GM21390 (cell line): ENCODE data around the gene ECEL1.
"Not testable (repeated sequence)": the region's sequence is repeated elsewhere in the genome, so short reads cannot be mapped to it uniquely, and the experiment has no call there.

Experiments
- ATAC-seq: cut with Tn5 transposase; IDR thresholded peaks from one replicate; pipeline ENCODE4 v1.9.1; 2021; ENCODE audit not compliant: unreplicated experiment

ECEL1 gene

GRCh38 chr2:232464544-232464885, 23.1 kb downstream of the ECEL1 start:
- ATAC-seq = no peak

- no peak for ATAC-seq
Observed at GRCh38 chr2:232463701-232464543, 23.7 kb downstream of the ECEL1 start.

- no peak for ATAC-seq
Observed at GRCh38 chr2:232460171-232460570, 27.5 kb downstream of the ECEL1 start.

DNA sequence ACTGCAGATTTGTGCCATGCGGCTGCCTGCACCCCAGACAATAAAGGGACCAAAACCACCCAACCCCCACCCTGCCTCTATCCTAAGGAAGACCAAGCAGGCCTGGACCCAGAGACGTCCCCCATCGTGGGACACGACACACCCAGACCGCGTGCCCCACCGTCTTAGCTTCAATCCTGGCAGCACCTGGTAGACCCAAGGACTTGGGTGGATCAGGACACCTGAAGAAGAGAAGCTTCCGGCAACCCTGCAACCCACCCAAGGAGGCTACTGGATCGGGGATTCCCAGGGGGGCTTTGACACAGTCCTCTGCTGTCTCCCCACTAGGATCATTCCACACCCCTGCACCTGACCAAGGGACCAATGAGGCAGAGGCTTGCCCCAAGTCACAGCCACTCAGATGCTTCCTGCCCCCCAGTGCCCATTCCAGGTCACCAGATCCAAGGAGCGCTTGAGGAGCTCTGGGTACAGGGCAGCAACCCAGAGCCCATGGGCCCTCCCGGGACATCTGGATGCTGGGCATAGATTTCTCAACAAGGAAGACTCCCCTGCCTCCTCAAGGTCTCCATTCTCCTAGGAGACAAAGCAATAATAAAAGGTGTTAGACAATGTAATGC, 28.1 kb downstream of the ECEL1 start:
- ATAC-seq = no peak

GRCh38 chr2:232458661-232459418, 28.8 kb downstream of the ECEL1 start:
- ATAC-seq = no peak

DNA sequence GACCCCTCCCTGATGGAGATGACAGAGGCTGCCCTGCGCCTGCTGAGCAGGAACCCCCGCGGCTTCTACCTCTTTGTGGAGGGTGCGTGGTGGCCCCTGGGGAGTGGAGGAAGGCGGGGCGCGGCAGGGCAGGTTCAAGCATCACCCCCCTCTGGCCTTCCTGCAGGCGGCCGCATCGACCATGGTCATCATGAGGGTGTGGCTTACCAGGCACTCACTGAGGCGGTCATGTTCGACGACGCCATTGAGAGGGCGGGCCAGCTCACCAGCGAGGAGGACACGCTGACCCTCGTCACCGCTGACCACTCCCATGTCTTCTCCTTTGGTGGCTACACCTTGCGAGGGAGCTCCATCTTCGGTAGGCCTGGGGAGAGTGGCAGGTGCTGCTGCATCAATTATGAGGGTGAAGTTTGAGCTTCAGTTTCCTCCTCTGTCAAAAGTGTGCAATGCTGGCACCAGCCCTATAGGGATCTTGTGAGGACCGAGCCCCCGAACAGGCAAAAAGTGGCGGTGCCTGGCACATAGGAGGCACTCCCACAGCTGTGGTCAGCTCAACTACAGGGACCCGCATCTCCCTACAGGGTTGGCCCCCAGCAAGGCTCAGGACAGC, 29.5 kb downstream of the ECEL1 start:
- no peak for ATAC-seq

DNA sequence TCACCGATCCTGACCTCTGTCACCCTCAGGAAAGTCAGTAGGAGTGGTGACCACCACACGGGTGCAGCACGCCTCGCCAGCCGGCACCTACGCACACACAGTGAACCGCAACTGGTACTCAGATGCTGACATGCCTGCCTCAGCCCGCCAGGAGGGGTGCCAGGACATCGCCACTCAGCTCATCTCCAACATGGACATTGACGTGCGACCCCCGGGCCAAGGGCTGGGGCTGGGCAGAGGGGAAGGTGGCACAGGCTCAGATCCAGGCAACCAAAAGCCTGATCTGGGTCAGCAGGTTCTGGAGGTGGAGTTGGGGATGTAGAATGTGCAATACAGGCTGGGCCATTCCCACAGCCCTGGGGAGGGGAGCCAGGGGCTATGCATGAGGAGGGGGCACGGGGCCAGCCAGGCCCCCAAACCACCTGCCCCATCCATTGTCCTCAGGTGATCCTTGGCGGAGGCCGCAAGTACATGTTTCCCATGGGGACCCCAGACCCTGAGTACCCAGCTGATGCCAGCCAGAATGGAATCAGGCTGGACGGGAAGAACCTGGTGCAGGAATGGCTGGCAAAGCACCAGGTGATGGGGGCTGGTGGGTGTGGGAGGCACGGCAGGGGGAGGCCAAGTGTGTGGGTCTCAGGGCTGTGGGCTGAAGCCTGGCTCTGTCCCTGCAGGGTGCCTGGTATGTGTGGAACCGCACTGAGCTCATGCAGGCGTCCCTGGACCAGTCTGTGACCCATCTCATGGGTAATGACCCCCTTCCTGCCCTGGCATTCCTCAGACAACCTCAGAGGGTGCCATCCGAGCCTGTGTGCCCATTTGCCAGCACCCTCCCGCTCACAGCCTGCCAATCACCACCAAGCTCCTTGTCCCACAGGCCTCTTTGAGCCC, 30.3 kb downstream of the ECEL1 start:
- no peak for ATAC-seq

DNA sequence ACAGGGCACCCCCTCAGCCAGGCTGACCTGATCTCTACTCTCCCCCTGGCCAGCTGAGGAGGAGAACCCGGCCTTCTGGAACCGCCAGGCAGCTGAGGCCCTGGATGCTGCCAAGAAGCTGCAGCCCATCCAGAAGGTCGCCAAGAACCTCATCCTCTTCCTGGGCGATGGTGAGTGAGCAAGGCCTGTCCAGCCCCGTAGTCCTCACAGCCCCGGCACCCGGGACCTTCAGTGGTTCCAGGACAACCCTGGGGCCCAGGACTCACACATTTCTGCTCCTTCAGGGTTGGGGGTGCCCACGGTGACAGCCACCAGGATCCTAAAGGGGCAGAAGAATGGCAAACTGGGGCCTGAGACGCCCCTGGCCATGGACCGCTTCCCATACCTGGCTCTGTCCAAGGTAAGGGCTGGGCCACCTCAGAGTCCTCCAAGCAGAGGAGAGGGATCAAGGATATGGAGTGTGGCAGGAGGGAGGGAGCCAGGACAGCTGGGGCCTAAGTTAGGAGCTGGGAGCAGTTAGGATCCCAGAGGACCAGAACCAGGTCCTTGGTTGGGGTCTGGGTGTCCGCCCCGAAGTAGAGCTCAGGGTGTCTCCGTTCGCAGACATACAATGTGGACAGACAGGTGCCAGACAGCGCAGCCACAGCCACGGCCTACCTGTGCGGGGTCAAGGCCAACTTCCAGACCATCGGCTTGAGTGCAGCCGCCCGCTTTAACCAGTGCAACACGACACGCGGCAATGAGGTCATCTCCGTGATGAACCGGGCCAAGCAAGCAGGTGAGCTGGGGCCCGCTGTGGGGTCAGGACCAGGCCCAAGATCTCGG, 31.1 kb downstream of the ECEL1 start:
- ATAC-seq = no peak

DNA sequence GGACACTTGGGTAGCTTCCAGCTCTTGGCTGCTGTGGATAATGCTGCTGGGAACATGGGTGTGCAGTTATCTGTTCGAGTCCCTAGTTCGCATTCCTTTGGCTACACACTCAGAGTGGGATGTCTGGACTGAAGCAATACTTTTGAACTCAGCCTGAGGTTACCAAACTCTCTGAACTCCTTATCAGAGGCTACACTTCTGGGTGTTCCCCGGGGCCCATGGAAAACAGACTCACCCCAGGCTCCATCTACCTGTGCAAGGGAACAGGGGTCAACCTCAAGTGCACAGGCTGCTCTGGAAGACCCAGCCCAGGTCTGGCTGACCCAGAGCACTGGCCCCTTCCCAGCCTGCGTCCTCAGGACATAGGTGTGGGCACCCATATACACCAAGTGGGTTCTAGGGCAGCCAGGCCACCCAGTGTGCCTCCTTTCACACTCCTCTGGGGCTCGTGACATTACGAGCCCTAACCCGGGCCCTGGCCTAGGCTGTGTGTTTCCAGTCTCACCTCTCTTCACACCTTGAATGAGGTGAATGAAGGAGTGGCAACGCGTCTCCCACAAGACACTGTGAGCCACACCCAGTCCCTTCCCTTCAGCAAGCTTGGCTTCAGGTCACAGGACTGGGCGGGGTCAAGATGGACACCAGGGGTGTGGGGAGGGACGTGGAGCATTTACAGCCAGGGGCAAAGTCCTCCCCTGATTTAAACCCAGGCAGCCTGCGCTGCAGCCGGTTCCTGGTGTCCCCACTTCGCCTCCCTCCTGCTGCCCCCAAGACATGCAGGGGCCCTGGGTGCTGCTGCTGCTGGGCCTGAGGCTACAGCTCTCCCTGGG, 32.0 kb downstream of the ECEL1 start, which contains the start of gene ALPI:
Gene ALPI, plus strand, starts transcription at position 728 of the 830 bp plus-strand sequence. Its CDS starts 47 bp downstream, at position 775.
- ATAC-seq = no peak

- ATAC-seq = no peak
Observed at GRCh38 chr2:232454630-232455029, 33.0 kb downstream of the ECEL1 start.

DNA sequence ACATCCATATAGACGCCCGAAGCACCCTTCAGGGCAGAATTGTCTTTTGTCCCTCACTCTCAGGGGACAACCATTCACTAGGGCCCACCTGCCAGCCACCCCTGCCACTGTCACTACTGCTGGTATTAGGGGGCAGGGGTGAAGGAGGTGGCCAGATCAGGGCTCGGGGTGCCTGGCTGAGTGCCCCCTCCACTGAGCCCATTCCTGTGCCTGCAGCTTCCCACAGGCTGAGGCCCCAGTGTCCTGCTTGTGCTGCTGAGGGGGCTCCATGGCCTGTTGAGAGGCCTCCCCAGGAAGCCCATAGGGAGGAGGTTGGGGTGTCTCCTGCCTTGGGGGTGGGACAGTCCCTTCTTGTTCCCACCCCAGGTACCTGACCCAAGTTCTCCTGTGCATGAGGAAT, 36.0 kb downstream of the ECEL1 start:
- ATAC-seq = not testable (repeated sequence)

- no peak for ATAC-seq
Observed at GRCh38 chr2:232449964-232450363, 37.7 kb downstream of the ECEL1 start.

GRCh38 chr2:232448304-232448690, 39.3 kb downstream of the ECEL1 start:
- ATAC-seq = no peak

DNA sequence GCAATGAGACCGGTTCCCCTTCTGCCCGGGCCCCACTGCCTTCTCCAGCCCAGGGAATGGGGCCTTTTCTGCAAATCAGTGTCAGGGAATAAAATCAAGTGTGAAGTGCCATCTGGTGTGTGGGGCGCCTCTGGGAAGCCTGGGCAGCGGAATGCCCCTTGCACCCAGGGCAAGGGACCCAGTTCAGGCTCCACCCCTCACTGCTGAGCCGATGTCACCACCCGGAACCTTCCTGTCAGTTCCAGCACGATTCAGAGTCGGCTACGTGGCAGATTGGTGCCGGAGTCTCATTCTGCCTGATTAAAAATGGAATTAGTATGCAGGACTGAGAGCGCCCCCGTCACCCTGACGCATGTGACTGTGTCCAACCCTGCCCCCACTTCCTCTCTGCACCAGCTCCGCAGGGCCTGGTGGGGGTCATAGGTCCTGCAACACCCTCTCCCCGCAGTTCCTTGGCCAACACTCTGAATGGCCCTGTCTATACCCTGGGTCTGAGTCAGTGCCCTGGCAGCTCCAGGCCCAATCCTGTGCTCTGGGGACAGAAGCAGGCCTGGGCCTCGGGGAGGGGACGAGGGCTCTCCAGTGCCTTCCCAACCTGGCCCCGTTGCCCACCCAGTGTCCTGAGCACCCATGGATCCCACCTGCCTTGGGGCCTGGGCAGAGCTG, 39.9 kb downstream of the ECEL1 start:
- ATAC-seq = no peak

DNA sequence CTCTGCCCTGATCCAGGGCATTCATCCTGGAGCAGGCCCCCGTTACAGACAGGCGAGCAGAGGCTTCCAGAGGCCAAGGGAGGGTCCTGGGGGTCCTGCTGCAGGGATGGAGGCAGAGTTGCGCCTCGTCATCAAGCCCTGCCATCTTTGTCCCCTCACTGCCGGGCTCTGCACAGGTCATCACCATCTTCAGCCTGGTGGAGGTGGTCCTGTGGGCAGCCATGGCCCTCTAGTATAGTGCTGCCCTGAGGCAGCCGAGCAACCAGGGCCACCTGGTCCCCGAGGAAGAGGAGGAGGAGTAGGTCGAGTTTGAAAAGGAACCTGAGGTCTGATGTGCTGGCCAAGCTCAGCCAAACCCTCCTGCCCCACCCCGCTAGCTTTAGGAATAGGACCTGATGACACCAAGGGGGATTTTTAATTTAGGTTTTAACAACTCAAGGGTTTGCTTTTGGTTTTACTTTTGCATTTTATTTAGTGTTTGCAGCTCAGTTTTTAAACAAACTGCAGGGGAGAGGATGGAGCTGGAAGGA, 40.5 kb downstream of the ECEL1 start:
- no peak for ATAC-seq

DNA sequence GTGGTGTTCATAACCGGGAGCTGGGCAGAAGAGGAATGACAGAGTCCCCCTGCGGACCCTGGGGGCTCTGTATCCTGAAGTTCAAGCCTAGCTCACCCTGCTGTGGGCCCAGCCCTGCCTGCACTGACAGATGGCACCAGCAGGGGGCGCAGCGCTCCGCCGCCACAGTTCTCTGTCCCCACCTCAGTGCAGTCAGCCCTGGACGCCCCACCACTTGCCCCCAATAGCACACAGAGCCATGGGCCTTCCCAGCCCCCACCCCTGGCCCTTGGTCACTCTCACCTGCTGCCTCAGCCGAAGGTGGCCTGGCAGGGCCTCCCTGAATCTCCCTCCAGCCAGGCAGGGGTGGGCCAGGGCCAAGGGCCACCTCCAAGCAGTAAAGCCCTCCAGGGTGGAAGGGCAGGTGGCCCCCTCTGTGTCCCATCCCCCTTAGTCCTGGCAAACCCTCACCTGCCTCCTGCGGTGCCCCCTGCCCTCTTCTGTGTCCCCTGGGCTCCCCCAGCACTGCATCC, 41.3 kb downstream of the ECEL1 start:
- ATAC-seq = not testable (repeated sequence)

DNA sequence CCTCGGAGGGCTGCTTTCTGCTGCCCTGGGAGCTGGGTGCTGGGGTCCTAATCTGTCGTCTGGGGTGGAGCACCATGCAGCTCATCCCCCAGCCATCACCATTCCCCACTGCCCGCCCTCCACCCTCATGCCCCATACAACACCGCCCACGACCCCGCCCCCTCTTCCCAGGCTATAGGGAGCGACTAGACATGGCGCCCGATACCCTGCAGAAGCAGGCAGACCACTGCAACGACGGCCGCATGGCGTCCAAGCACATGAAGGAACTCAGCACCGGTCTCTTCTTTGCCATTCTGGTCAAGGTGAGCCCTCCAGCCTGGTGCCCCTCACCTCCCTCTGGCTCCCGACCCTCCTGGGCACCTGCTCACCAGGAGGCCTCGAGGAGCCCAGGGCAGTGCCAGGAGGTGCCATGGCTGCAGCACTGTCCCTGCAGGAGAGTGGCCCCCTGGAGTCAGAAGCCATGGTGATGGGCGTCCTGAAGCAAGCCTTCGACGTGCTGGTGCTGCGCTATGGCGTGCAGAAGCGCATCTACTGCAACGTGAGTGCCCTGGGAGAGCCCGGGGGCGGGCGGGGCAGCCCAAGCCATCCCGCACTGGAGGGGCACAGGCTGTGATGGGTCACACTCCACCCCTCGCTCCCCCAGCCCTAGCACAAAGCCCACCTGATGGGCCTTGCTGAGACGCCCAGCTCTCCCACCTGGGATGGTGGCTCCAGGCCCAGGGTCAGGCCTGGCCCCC, 42.3 kb downstream of the ECEL1 start:
- ATAC-seq = not testable (repeated sequence)
